H9 (cell line): ENCODE results near the gene JAKMIP1. TPM values are rescaled to one million over a fixed set of nuclear protein-coding genes. Genes with fewer than 3 reads are reported as not detected.

Source experiments
- DNase-seq: peaks from one replicate; pipeline ENCODE4 v3.0.0-alpha.2; 2017
- H2AFZ ChIP-seq: one replicate; pipeline ENCODE4 v1.6.1; 2013; ENCODE audit warnings: mild to moderate bottlenecking, low read length, control low read depth, moderate library complexity
- H2AK5ac ChIP-seq: 2 replicates; pipeline ENCODE4 v1.6.1; 2013; ENCODE audit warnings: low read length, control low read depth, mixed read lengths; ENCODE audit not compliant: insufficient read length
- H2BK120ac ChIP-seq: one replicate; pipeline ENCODE4 v1.6.1; 2013; ENCODE audit warnings: low read depth, mild to moderate bottlenecking, low read length, control low read depth, inconsistent platforms; ENCODE audit not compliant: poor library complexity, severe bottlenecking
- H2BK12ac ChIP-seq: 2 replicates; pipeline ENCODE4 v1.6.1; 2013; ENCODE audit warnings: low read length, control low read depth, mixed read lengths, low read depth; ENCODE audit not compliant: insufficient read length
- H2BK15ac ChIP-seq: 2 replicates; pipeline ENCODE4 v1.6.1; 2013; ENCODE audit warnings: low read depth, low read length, control low read depth
- H2BK20ac ChIP-seq: one replicate; pipeline ENCODE4 v1.6.1; 2013; ENCODE audit warnings: low read depth, mild to moderate bottlenecking, low read length, control low read depth, inconsistent platforms; ENCODE audit not compliant: poor library complexity, severe bottlenecking
- H2BK5ac ChIP-seq: 2 replicates; pipeline ENCODE4 v1.6.1; 2013; ENCODE audit warnings: low read length, control low read depth, mixed read lengths; ENCODE audit not compliant: insufficient read length
- H3K14ac ChIP-seq: 2 replicates; pipeline ENCODE4 v1.6.1; 2013; ENCODE audit warnings: low read length, control low read depth; ENCODE audit not compliant: insufficient read depth
- H3K18ac ChIP-seq: 2 replicates; pipeline ENCODE4 v1.6.1; 2013; ENCODE audit warnings: low read depth, mild to moderate bottlenecking, mixed read lengths, low read length, control low read depth; ENCODE audit not compliant: insufficient read length
- H3K23ac ChIP-seq: 2 replicates; pipeline ENCODE4 v1.6.1; 2013; ENCODE audit warnings: low read length, control low read depth, mixed read lengths, low read depth; ENCODE audit not compliant: insufficient read length
- H3K23me2 ChIP-seq: 2 replicates; pipeline ENCODE4 v1.6.1; 2013; ENCODE audit warnings: low read depth, mild to moderate bottlenecking, mixed read lengths, low read length, control low read depth; ENCODE audit not compliant: insufficient read length, poor library complexity, severe bottlenecking
- H3K27ac ChIP-seq: 2 replicates; pipeline ENCODE4 v1.5.1; 2013; ENCODE audit warnings: low read length, control low read depth, mixed read lengths, low read depth; ENCODE audit not compliant: insufficient read length
- H3K27me3 ChIP-seq: 2 replicates; pipeline ENCODE4 v1.6.1; 2013; ENCODE audit warnings: low read length, control low read depth, inconsistent platforms; ENCODE audit not compliant: insufficient read depth
- H3K4ac ChIP-seq: 2 replicates; pipeline ENCODE4 v1.6.1; 2013; ENCODE audit warnings: low read depth, mild to moderate bottlenecking, control low read depth, inconsistent platforms, low read length, moderate library complexity
- H3K4me1 ChIP-seq: 2 replicates; pipeline ENCODE4 v1.6.1; 2013; ENCODE audit warnings: low read length, control low read depth, inconsistent platforms; ENCODE audit not compliant: insufficient read depth
- H3K4me2 ChIP-seq: 2 replicates; pipeline ENCODE4 v1.6.1; 2013; ENCODE audit warnings: low read length, control low read depth, mixed read lengths; ENCODE audit not compliant: insufficient read length, insufficient read depth
- H3K56ac ChIP-seq: 2 replicates; pipeline ENCODE4 v1.6.1; 2013; ENCODE audit warnings: low read depth, mild to moderate bottlenecking, mixed read lengths, low read length, control low read depth; ENCODE audit not compliant: insufficient read length
- H3K79me1 ChIP-seq: 2 replicates; pipeline ENCODE4 v1.6.1; 2013; ENCODE audit warnings: low read depth, mild to moderate bottlenecking, moderate library complexity, low read length, control low read depth, inconsistent platforms; ENCODE audit not compliant: insufficient read depth, poor library complexity, severe bottlenecking
- H3K79me2 ChIP-seq: 2 replicates; pipeline ENCODE4 v1.6.1; 2013; ENCODE audit warnings: low read length, control low read depth, inconsistent platforms; ENCODE audit not compliant: insufficient read depth
- H3K9ac ChIP-seq: 2 replicates; pipeline ENCODE4 v1.6.1; 2013; ENCODE audit warnings: low read length, control low read depth, mixed read lengths; ENCODE audit not compliant: insufficient read length; ENCODE audit errors: extremely low read depth
- H3K9me3 ChIP-seq: one replicate; pipeline ENCODE4 v1.6.1; 2013; ENCODE audit warnings: low read depth, low read length, inconsistent platforms; ENCODE audit not compliant: control insufficient read depth
- H3T11ph ChIP-seq: one replicate; pipeline ENCODE4 v1.6.1; 2013; ENCODE audit warnings: mild to moderate bottlenecking, low read length, control low read depth, inconsistent platforms
- H4K20me1 ChIP-seq: one replicate; pipeline ENCODE4 v1.6.1; 2013; ENCODE audit not compliant: control insufficient read depth, insufficient read length, insufficient read depth
- H4K5ac ChIP-seq: 2 replicates; pipeline ENCODE4 v1.6.1; 2013; ENCODE audit warnings: low read depth, mild to moderate bottlenecking, mixed read lengths, low read length, control low read depth; ENCODE audit not compliant: insufficient read length
- H4K8ac ChIP-seq: replicated peaks from 2 replicates; pipeline ENCODE4 v1.6.1; 2013; ENCODE audit warnings: low read length, control low read depth, mixed read lengths, low read depth; ENCODE audit not compliant: insufficient read length
- H4K91ac ChIP-seq: 2 replicates; pipeline ENCODE4 v1.6.1; 2013; ENCODE audit warnings: low read depth, mild to moderate bottlenecking, moderate library complexity, mixed read lengths, low read length, control low read depth; ENCODE audit not compliant: insufficient read length
- H3K27ac Mint-ChIP-seq, 3 experiments: 2 replicates in 2 of 3; 3 replicates in 1 of 3; pipeline ENCODE4 v1.8.0; 2020 to 2021; ENCODE audit warnings: mixed read lengths in 3 of 3, mild to moderate bottlenecking in 1 of 3, moderate library complexity in 1 of 3
- H3K27me3 Mint-ChIP-seq: 2 replicates; pipeline ENCODE4 v1.8.0; 2021; ENCODE audit warnings: low read depth, mild to moderate bottlenecking, moderate library complexity, mixed read lengths
- H3K36me3 Mint-ChIP-seq, 3 experiments: 2 replicates in 2 of 3; 3 replicates in 1 of 3; pipeline ENCODE4 v1.8.0; 2020 to 2021; ENCODE audit warnings: low read depth in 3 of 3, mixed read lengths in 3 of 3; ENCODE audit not compliant: insufficient read depth in 1 of 3
- H3K4me1 Mint-ChIP-seq, 2 experiments: 2 replicates each; pipeline ENCODE4 v1.8.0; 2020; ENCODE audit warnings: mixed read lengths in 2 of 2
- H3K4me3 Mint-ChIP-seq, 2 experiments: 2 replicates in 1 of 2; 3 replicates in 1 of 2; pipeline ENCODE4 v1.8.0; 2020 to 2021; ENCODE audit warnings: mild to moderate bottlenecking in 2 of 2, mixed read lengths in 2 of 2, moderate library complexity in 1 of 2
- H3K9me3 Mint-ChIP-seq, 2 experiments: 2 replicates in 1 of 2; 3 replicates in 1 of 2; pipeline ENCODE4 v1.8.0; 2020; ENCODE audit warnings: mild to moderate bottlenecking in 2 of 2, mixed read lengths in 2 of 2, moderate library complexity in 1 of 2
- WGBS: extraction: QIAGEN DNeasy Blood & Tissue Kit; methylation state at CpG from one replicate; pipeline ENCODE4 v1.1.7; 2013; ENCODE audit warnings: missing lambda C conversion rate, low lambda C conversion rate, mixed read lengths; ENCODE audit not compliant: insufficient read length; ENCODE audit errors: extremely low coverage; 5-methylcytosine and 5-hydroxymethylcytosine counted together
- total RNA-seq: library from RNA; stranded (reverse); gene quantifications from 2 replicates; pipeline ENCODE4 v1.2.1, GENCODE V29; 2021
- TF ChIP-seq, protein P1 (sequence below): fragments of 200-600 bp; sonication (generic); conservative IDR thresholded peaks from 3 replicates; pipeline ENCODE4 v1.8.0; 2021; ENCODE audit warnings: antibody characterized with exemption, mild to moderate bottlenecking

JAKMIP1 gene
- total RNA-seq, 1 experiment from 2014 or later, result 1.5 TPM

DNA sequence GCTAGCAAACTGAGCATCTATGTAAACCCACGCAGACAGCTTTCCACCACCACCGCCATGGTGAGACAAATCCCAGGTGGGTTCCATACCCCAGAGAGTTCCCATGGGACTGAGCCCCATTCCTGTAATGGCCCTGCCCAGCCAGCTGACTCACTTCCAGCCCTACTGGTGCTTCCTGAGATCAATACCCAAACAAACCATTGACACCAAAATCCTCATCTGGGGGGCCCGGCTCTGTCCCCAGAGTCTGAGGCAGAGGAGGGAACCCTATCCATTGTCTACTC, 30.1 kb upstream of the JAKMIP1 start:
- no peak overlapping the region for H2AFZ ChIP-seq
- Mint-ChIP-seq H3K36me3 (no peaks in the 10 kb centered on the region), H3K4me1 (peaks cover 0 to 13% of the 10 kb centered on the region in 2 experiments; a peak in 2 of 4 replicates), H3K4me3 (no peak overlapping the region), H3K27me3 (peaks cover 4% of the 10 kb centered on the region; the same call in 1 of the 2 replicates), H3K27ac (peak overlapping the region in 1 of 3 experiments; percentile 16; a peak in 1 of 7 replicates), H3K9me3 (no peaks in the 10 kb centered on the region)
- H3K27me3 ChIP-seq, result no peaks in the 10 kb centered on the region
- H3K4me2 ChIP-seq, result no peak overlapping the region
- no peak for DNase-seq
- H3K79me2 ChIP-seq, result no peaks in the 10 kb centered on the region
- H3K4me1 ChIP-seq, result no peaks in the 10 kb centered on the region
- no peak overlapping the region for H3K4ac ChIP-seq
- H3K23me2 ChIP-seq, result no peaks in the 10 kb centered on the region
- no peak overlapping the region for H4K5ac ChIP-seq
- no CpG with 5 or more reads among the region's 3 CpGs for WGBS
- no peak overlapping the region for H2BK12ac ChIP-seq
- H3T11ph ChIP-seq, result no peak overlapping the region
- no peak overlapping the region for H3K9ac ChIP-seq
- no peak overlapping the region for H3K18ac ChIP-seq
- H2BK120ac ChIP-seq, result no peak overlapping the region
- no peak overlapping the region for H3K27ac ChIP-seq
- H2BK15ac ChIP-seq, result no peak overlapping the region
- TF ChIP-seq, protein P1, sequence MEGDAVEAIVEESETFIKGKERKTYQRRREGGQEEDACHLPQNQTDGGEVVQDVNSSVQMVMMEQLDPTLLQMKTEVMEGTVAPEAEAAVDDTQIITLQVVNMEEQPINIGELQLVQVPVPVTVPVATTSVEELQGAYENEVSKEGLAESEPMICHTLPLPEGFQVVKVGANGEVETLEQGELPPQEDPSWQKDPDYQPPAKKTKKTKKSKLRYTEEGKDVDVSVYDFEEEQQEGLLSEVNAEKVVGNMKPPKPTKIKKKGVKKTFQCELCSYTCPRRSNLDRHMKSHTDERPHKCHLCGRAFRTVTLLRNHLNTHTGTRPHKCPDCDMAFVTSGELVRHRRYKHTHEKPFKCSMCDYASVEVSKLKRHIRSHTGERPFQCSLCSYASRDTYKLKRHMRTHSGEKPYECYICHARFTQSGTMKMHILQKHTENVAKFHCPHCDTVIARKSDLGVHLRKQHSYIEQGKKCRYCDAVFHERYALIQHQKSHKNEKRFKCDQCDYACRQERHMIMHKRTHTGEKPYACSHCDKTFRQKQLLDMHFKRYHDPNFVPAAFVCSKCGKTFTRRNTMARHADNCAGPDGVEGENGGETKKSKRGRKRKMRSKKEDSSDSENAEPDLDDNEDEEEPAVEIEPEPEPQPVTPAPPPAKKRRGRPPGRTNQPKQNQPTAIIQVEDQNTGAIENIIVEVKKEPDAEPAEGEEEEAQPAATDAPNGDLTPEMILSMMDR, result no peak
- H4K91ac ChIP-seq, result no peak overlapping the region
- no peak overlapping the region for H2BK20ac ChIP-seq
- no peaks in the 10 kb centered on the region for H3K79me1 ChIP-seq
- H3K23ac ChIP-seq, result no peak overlapping the region
- no peak overlapping the region for H3K56ac ChIP-seq
- H3K9me3 ChIP-seq, result no peaks in the 10 kb centered on the region
- no peak overlapping the region for H2BK5ac ChIP-seq
- no peaks in the 10 kb centered on the region for H4K20me1 ChIP-seq
- H3K14ac ChIP-seq, result no peak overlapping the region
- no peak overlapping the region for H4K8ac ChIP-seq
- no peak overlapping the region for H2AK5ac ChIP-seq
